Measurements from ENCODE around the gene CENPN. TPM values are rescaled to one million over a fixed set of nuclear protein-coding genes. Genes with fewer than 3 reads are reported as not detected.
A peak's percentile ranks its signal among the peaks of the same experiment; 100 is the strongest.

The CENPN gene
- total and polyA plus RNA-seq, 2 of the 13 experiments (the other 11 are each of a cell fraction or from before 2014, with no cell fraction given), result 29.7 to 129 TPM

DNA sequence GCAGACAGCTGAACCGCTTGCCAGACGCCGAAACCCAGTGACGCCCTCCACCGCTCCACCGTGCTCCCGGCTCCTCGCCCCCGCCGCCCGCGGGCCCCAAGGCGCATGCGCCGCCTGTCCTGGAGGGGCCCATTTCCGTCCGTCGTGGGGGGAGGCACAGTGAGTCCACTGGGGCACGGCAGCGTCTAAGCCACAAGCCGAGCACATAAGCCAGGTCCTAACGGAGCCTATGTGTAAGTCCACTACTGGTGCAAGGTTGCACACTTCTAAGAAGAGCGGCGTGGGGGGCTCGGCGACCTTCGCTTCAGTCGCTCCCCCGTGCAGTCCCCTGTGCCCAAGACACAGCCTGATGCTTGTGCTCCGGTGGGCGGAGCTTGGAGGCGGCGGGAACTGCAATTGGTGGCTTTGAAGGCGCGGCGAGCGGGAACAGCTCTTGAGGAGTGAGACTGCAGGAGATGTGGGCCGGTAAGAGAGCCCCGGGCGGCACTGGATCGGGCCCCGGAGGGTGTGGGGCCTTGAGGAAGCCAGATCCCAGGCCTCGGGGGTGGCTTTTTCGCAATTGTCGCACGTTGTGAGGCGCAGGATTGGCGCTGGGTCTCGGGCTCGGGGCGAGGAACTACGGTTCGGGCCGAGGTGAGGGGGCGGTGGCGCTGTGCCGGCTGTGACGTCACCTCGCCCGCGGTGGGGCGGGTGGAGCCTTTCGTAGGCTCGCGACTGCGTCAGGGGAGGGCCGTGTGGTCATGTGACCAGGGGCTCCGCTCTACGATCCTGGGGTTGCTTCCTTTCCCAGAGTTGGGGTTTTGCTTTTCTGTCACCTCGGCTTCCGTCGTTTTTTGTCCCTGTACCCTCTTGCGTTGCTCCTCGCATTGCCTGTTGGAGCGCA is at the start of gene CENPN, which contains the start of gene CMC2 (continued):
- TF ChIP-seq ZNF564 (CRISPR knock-in tag; IDR thresholded peaks at IDR 0.05) (peak; percentile 60), ZNF773 (CRISPR knock-in tag; IDR thresholded peaks at IDR 0.05; ENCODE audit: borderline replicate concordance) (peak; percentile 6; the same call in 1 of the 2 replicates), FOXA3 (CRISPR knock-in tag; IDR thresholded peaks at IDR 0.05) (peak; percentile 59; the same call in 1 of the 2 replicates), ZNF724P (CRISPR knock-in tag; IDR thresholded peaks at IDR 0.05; ENCODE audit: borderline replicate concordance) (peak; percentile 86), ZNF441 (CRISPR knock-in tag; IDR thresholded peaks at IDR 0.05; ENCODE audit: borderline replicate concordance) (peak; percentile 73), U2AF2 (IDR thresholded peaks at IDR 0.05; ENCODE audit: low read depth, low read length) (no peak), HMGA1 (CRISPR knock-in tag; conservative IDR thresholded peaks at IDR 0.05) (no peak), NR1H2 (CRISPR knock-in tag; IDR thresholded peaks at IDR 0.05; ENCODE audit: borderline replicate concordance, low read depth) (0 out of 2 replicates have a peak, but pooled peaks have one; percentile 13), AGO1 (IDR thresholded peaks at IDR 0.05; ENCODE audit: low read depth, low read length, poor library complexity, severe bottlenecking) (peak; percentile 66), ZNF629 (CRISPR knock-in tag; conservative IDR thresholded peaks at IDR 0.05) (0 out of 2 replicates have a peak, but pooled peaks have one; percentile 26), ZFAT (CRISPR knock-in tag; conservative IDR thresholded peaks at IDR 0.05) (no peak), ZFP62 (CRISPR knock-in tag; IDR thresholded peaks at IDR 0.05) (peak; percentile 23; the same call in 1 of the 2 replicates), ZNF567 (CRISPR knock-in tag; IDR thresholded peaks at IDR 0.05; ENCODE audit: borderline replicate concordance) (peak; percentile 71), MYC (CRISPR knock-in tag; IDR thresholded peaks at IDR 0.05; ENCODE audit: borderline replicate concordance) (peak; percentile 47), HNRNPL (IDR thresholded peaks at IDR 0.05; ENCODE audit: low read depth, low read length) (peak; percentile 64; the same call in 1 of the 2 replicates), PHF20 (CRISPR knock-in tag; IDR thresholded peaks at IDR 0.05) (peak; percentile 72), KMT2A (CRISPR knock-in tag; IDR thresholded peaks at IDR 0.05) (peak; percentile 71)
- TF ChIP-seq, protein P1, sequence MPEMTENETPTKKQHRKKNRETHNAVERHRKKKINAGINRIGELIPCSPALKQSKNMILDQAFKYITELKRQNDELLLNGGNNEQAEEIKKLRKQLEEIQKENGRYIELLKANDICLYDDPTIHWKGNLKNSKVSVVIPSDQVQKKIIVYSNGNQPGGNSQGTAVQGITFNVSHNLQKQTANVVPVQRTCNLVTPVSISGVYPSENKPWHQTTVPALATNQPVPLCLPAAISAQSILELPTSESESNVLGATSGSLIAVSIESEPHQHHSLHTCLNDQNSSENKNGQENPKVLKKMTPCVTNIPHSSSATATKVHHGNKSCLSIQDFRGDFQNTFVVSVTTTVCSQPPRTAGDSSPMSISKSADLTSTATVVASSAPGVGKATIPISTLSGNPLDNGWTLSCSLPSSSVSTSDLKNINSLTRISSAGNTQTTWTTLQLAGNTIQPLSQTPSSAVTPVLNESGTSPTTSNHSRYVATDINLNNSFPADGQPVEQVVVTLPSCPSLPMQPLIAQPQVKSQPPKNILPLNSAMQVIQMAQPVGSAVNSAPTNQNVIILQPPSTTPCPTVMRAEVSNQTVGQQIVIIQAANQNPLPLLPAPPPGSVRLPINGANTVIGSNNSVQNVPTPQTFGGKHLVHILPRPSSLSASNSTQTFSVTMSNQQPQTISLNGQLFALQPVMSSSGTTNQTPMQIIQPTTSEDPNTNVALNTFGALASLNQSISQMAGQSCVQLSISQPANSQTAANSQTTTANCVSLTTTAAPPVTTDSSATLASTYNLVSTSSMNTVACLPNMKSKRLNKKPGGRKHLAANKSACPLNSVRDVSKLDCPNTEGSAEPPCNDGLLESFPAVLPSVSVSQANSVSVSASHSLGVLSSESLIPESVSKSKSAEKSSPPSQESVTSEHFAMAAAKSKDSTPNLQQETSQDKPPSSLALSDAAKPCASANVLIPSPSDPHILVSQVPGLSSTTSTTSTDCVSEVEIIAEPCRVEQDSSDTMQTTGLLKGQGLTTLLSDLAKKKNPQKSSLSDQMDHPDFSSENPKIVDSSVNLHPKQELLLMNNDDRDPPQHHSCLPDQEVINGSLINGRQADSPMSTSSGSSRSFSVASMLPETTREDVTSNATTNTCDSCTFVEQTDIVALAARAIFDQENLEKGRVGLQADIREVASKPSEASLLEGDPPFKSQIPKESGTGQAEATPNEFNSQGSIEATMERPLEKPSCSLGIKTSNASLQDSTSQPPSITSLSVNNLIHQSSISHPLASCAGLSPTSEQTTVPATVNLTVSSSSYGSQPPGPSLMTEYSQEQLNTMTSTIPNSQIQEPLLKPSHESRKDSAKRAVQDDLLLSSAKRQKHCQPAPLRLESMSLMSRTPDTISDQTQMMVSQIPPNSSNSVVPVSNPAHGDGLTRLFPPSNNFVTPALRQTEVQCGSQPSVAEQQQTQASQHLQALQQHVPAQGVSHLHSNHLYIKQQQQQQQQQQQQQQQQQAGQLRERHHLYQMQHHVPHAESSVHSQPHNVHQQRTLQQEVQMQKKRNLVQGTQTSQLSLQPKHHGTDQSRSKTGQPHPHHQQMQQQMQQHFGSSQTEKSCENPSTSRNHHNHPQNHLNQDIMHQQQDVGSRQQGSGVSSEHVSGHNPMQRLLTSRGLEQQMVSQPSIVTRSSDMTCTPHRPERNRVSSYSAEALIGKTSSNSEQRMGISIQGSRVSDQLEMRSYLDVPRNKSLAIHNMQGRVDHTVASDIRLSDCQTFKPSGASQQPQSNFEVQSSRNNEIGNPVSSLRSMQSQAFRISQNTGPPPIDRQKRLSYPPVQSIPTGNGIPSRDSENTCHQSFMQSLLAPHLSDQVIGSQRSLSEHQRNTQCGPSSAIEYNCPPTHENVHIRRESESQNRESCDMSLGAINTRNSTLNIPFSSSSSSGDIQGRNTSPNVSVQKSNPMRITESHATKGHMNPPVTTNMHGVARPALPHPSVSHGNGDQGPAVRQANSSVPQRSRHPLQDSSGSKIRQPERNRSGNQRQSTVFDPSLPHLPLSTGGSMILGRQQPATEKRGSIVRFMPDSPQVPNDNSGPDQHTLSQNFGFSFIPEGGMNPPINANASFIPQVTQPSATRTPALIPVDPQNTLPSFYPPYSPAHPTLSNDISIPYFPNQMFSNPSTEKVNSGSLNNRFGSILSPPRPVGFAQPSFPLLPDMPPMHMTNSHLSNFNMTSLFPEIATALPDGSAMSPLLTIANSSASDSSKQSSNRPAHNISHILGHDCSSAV (CRISPR knock-in tag; IDR thresholded peaks at IDR 0.05; ENCODE audit: borderline replicate concordance), result 0 out of 2 replicates have a peak, but pooled peaks have one; percentile 19
- TF ChIP-seq, protein P2, sequence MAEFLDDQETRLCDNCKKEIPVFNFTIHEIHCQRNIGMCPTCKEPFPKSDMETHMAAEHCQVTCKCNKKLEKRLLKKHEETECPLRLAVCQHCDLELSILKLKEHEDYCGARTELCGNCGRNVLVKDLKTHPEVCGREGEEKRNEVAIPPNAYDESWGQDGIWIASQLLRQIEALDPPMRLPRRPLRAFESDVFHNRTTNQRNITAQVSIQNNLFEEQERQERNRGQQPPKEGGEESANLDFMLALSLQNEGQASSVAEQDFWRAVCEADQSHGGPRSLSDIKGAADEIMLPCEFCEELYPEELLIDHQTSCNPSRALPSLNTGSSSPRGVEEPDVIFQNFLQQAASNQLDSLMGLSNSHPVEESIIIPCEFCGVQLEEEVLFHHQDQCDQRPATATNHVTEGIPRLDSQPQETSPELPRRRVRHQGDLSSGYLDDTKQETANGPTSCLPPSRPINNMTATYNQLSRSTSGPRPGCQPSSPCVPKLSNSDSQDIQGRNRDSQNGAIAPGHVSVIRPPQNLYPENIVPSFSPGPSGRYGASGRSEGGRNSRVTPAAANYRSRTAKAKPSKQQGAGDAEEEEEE (CRISPR knock-in tag; IDR thresholded peaks at IDR 0.05; ENCODE audit: borderline replicate concordance), result peak; percentile 96; the same call in 1 of the 2 replicates

All from HepG2 (cell line).